Erythroblast (primary cell): ENCODE data around the gene AUTS2.

Experiments used
- DNase-seq, 2 experiments: peaks; one replicate each; lab custom pipeline; 2025; lab: John Stamatoyannopoulos, UW
- GATA1 ChIP-seq: IDR thresholded peaks from 2 replicates; pipeline ENCODE4 v1.6.1; 2011; ENCODE audit warnings: low read depth, mild to moderate bottlenecking, control low read depth, low read length, moderate library complexity
- POLR2A ChIP-seq: IDR thresholded peaks from 2 replicates; pipeline ENCODE4 v1.6.1; 2011; ENCODE audit warnings: mild to moderate bottlenecking, low read length

Gene AUTS2

GRCh38 chr7:70776627-70777101 is 1178.4 kb downstream of the AUTS2 start:
- TF ChIP-seq GATA1 = no peak
- TF ChIP-seq POLR2A = no peak
- no peak for DNase-seq

GRCh38 chr7:70777251-70777650 is 1179.0 kb downstream of the AUTS2 start:
- DNase-seq = no peak
- TF ChIP-seq GATA1 = no peak
- TF ChIP-seq POLR2A = no peak

GRCh38 chr7:70778585-70778984 is 1180.3 kb downstream of the AUTS2 start:
- TF ChIP-seq GATA1 (no peak), POLR2A (no peak)
- DNase-seq = no peak

GRCh38 chr7:70779321-70779720 is 1181.0 kb downstream of the AUTS2 start:
- no peak for TF ChIP-seq GATA1
- no peak for TF ChIP-seq POLR2A
- no peak for DNase-seq

GRCh38 chr7:70781922-70782311 is 1183.6 kb downstream of the AUTS2 start:
- DNase-seq = no peak
- no peak for TF ChIP-seq POLR2A
- TF ChIP-seq GATA1 = no peak

GRCh38 chr7:70782796-70783195 is 1184.5 kb downstream of the AUTS2 start:
- no peak for TF ChIP-seq POLR2A
- TF ChIP-seq GATA1 = no peak
- DNase-seq = no peak

- TF ChIP-seq POLR2A (no peak), GATA1 (no peak)
- DNase-seq = no peak
These were observed 1187.2 kb downstream of the AUTS2 start for GRCh38 chr7:70785427-70785826.

GRCh38 chr7:70786076-70786475 is 1187.8 kb downstream of the AUTS2 start:
- TF ChIP-seq GATA1 (no peak), POLR2A (no peak)
- no peak for DNase-seq

GRCh38 chr7:70787286-70787685 is 1189.0 kb downstream of the AUTS2 start:
- no peak for DNase-seq
- TF ChIP-seq POLR2A = no peak
- no peak for TF ChIP-seq GATA1

- DNase-seq = no peak
- TF ChIP-seq POLR2A = no peak
- no peak for TF ChIP-seq GATA1
These were observed 1189.5 kb downstream of the AUTS2 start for GRCh38 chr7:70787771-70788170.

- DNase-seq = no peak
These were observed 1190.0 kb downstream of the AUTS2 start for GRCh38 chr7:70788276-70788675.

GRCh38 chr7:70789481-70790214 is 1191.4 kb downstream of the AUTS2 start:
- TF ChIP-seq GATA1 (no peak), POLR2A (no peak)
- no peak for DNase-seq

More at GRCh38 chr7:70788276-70788675, 1190.0 kb downstream of the AUTS2 start:
- TF ChIP-seq POLR2A = no peak
- no peak for TF ChIP-seq GATA1

- TF ChIP-seq POLR2A = no peak
- TF ChIP-seq GATA1 = no peak
- no peak for DNase-seq
These were observed 1192.2 kb downstream of the AUTS2 start for GRCh38 chr7:70790215-70791073.

GRCh38 chr7:70791341-70791740 is 1193.1 kb downstream of the AUTS2 start:
- no peak for DNase-seq
- no peak for TF ChIP-seq GATA1
- TF ChIP-seq POLR2A = no peak

- no peak for DNase-seq
- TF ChIP-seq POLR2A = no peak
These were observed 1194.8 kb downstream of the AUTS2 start for GRCh38 chr7:70793060-70793459.

- no peak for TF ChIP-seq GATA1
- no peak for TF ChIP-seq POLR2A
- no peak for DNase-seq
These were observed 1195.5 kb downstream of the AUTS2 start for GRCh38 chr7:70793821-70794220.
